Fibroblast of peridontal ligament (primary cell): ENCODE measurements around the gene GNL3L.
"Not testable (repeated sequence)": the region's sequence is repeated elsewhere in the genome, so short reads cannot be mapped to it uniquely, and the experiment has no call there.

ENCODE experiments used
- DNase-seq: peaks from one replicate; pipeline ENCODE4 v3.0.0-alpha.2; 2010; ENCODE audit errors: extremely low read depth

Gene GNL3L

GRCh38 chrX:54555006-54555405 is 25.0 kb downstream of the GNL3L start:
- not testable (repeated sequence) for DNase-seq

GRCh38 chrX:54560411-54560810 is 30.4 kb downstream of the GNL3L start:
- DNase-seq: no peak

- DNase-seq: no peak
Observed at GRCh38 chrX:54561622-54562021, 31.6 kb downstream of the GNL3L start.

- no peak for DNase-seq
Observed at GRCh38 chrX:54564936-54565335, 34.9 kb downstream of the GNL3L start.

GRCh38 chrX:54570332-54570731 is 40.3 kb downstream of the GNL3L start:
- no peak for DNase-seq

GRCh38 chrX:54572641-54573040 is 42.6 kb downstream of the GNL3L start:
- DNase-seq: not testable (repeated sequence)

- DNase-seq: no peak
Observed at GRCh38 chrX:54597728-54598127, 67.7 kb downstream of the GNL3L start.

- no peak for DNase-seq
Observed at GRCh38 chrX:54602563-54602962, 72.5 kb downstream of the GNL3L start.
